Activated CD4-positive, alpha-beta memory T cell treated with anti-CD3 and anti-CD28 coated beads for 36 hours (primary cell): ENCODE results near the gene KCNK6. TPM values are rescaled to one million over a fixed set of nuclear protein-coding genes. Genes with fewer than 3 reads are reported as not detected.

Source experiments
- total RNA-seq, 2 experiments: library from RNA; stranded (reverse); gene quantifications; one replicate each; pipeline ENCODE4 v1.2.3, GENCODE V29; 2021

The KCNK6 gene
- total RNA-seq, 2 experiments from 2014 or later: 9.2 to 9.9 TPM

Other genes with a start within 250 kb of the KCNK6 start
- 1 to 10 TPM in 1 of 2 experiments, under 1 TPM in 1; 0.75 to 1.2 TPM for gene DPF1, start 95.6 kb upstream of the KCNK6 start, total RNA-seq
- gene PPP1R14A, start 63.5 kb upstream of the KCNK6 start, total RNA-seq: 1 to 10 TPM; 1.6 to 1.8 TPM
- 10 to 100 TPM; 57.5 to 60.9 TPM for gene SPINT2, start 55.3 kb upstream of the KCNK6 start, total RNA-seq
- not detected for gene C19orf33, start 15.6 kb upstream of the KCNK6 start, total RNA-seq
- 10 to 100 TPM; 79.7 to 82.3 TPM for gene YIF1B, start 3.9 kb upstream of the KCNK6 start, total RNA-seq
- 1 to 10 TPM; 3.3 to 3.4 TPM for gene CATSPERG, start 16.0 kb downstream of the KCNK6 start, total RNA-seq
- 100 to 1,000 TPM; 214 to 224 TPM for gene PSMD8, start 54.7 kb downstream of the KCNK6 start, total RNA-seq
- gene GGN, start 68.2 kb downstream of the KCNK6 start, total RNA-seq: 1 to 10 TPM in 1 of 2 experiments, under 1 TPM in 1; 0.41 to 1.2 TPM
- gene SPRED3, start 68.9 kb downstream of the KCNK6 start, total RNA-seq: 1 to 10 TPM; 5.5 to 6.0 TPM
- 10 to 100 TPM; 29.8 to 31.9 TPM for gene FAM98C, start 83.2 kb downstream of the KCNK6 start, total RNA-seq
- gene RASGRP4, start 106.4 kb downstream of the KCNK6 start, total RNA-seq: 1 to 10 TPM; 7.4 to 8.3 TPM
- 1 to 10 TPM; 2.4 to 2.5 TPM for gene RYR1, start 113.8 kb downstream of the KCNK6 start, total RNA-seq